HG03571 (cell line): ENCODE measurements around the gene TMEM258.

Experiments
- ATAC-seq: cut with Tn5 transposase; IDR thresholded peaks from one replicate; pipeline ENCODE4 v1.9.1; 2021; ENCODE audit not compliant: unreplicated experiment

TMEM258 gene

DNA sequence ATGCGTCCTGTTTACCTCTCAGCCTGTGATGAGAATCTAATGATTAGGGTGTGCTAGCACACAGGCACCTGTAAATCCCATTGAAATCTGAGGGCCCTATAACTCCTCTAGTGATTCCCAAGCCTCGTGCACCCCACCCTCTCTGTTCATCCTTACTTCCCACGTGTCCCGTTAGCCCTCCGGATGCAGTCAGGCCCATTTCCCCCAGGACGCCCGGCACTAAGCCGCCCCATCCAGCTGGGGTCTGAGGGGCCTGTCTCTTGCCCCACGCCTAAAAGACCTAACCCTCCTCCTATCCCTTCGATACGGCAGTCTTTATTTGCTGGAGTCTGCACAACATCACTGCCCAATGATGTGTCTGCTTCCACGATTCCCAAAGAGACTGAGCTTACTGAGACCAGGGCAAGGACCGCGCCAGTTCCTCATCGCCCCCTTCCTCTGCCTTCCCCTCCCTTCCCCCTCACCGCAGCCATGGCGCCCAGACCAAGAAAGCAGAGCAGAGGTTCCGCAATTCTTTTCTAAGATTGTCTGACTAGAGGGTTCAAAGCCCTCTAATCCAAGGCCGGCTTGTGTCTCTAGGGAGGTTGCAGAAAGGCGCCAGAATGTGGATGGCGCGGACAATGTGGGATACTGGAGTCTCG is 34.7 kb upstream of the TMEM258 start:
- no peak for ATAC-seq

DNA sequence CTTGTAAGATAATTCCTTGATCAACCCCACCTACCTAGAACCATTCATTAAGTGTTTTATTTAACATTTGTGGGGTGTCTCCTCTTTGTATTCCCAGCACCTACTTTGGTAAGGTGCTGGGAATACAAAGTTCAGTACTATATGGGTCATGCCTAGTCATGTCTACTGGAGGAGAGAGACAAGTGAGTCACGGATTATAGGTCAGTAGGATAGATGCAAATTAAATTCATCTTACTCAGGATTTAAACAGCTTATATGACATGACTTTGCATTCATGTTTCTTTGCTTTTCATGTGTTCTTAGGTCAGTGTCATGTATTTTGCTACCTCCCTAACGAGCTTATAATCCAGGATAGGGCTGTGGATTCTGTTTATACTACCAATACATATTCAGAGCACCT is 27.8 kb upstream of the TMEM258 start:
- no peak for ATAC-seq

DNA sequence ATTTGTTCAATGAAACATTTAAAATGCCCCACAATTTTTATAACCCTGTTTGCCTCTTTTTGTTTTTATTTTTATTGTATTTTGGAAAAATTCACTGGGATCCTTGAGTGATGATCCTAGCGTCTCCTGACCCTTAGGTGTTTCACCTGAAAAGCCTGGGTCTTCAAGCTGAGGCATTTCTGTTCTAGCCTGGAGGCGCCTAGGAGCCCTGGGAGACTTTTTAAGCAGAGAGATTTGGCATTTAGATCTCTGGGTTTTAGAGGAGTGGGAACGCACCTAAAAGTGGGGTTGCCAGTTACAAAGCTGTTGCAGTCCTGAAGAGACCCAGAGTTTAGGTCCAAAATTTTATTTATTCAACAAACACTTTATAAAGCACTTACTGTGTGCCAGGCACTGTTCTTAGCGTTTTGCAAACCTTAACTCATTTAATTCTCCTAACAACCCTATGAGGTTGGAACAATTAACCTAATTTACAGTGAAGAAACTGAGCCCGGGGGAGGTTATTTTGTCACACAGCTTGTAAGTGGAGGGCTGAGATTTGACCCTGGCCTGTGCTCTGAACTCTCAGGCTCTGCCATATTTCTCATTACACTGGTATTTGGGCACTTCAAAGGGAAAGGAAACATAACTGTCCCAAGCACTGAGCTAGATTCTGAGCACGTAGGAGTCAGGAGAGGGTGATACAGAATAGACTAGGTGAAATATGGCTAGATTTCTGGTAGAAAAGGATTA is 25.2 kb upstream of the TMEM258 start:
- ATAC-seq, result no peak

DNA sequence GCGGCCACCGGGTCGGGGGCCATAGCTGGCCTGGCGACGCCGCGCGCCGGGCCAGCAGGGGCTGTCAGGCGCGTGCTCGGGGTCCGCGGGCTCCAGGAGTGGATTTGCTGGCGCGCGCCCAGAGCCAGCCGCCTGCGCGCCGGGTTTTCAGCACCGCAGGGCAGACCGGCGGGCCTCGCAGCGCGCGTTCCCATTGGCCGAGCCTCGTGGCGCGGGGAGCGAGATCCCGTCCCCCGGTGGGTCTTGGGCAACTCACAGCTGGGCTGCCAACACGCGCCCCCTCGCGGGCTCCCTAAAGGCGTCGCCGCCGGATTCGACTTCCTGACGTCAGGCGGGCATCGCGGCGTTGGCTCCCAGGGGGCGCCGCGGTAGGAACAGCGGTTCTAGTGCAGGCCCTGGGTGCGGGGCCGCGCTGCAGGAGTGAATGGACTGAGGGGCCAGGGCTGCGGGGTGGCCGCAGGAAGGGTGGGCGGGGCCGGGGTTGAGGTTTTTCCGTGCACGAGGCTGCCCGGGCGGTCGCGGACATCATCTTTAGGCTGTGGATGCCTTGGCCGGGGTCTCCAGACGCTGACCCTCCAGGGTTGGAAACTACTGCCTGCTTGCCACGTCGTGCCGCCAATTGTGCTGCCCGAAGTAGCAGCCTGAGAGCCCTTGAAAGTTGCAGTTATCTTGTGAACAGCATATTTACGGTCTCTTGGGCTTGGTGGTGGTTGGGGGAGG is 24.5 kb upstream of the TMEM258 start, which contains the start of gene FADS1:
Gene FADS1, minus strand, starts transcription at position 268 of the 720 bp plus-strand sequence. Its CDS starts 74 bp downstream, at position 194.
- peak; percentile 42 for ATAC-seq

DNA sequence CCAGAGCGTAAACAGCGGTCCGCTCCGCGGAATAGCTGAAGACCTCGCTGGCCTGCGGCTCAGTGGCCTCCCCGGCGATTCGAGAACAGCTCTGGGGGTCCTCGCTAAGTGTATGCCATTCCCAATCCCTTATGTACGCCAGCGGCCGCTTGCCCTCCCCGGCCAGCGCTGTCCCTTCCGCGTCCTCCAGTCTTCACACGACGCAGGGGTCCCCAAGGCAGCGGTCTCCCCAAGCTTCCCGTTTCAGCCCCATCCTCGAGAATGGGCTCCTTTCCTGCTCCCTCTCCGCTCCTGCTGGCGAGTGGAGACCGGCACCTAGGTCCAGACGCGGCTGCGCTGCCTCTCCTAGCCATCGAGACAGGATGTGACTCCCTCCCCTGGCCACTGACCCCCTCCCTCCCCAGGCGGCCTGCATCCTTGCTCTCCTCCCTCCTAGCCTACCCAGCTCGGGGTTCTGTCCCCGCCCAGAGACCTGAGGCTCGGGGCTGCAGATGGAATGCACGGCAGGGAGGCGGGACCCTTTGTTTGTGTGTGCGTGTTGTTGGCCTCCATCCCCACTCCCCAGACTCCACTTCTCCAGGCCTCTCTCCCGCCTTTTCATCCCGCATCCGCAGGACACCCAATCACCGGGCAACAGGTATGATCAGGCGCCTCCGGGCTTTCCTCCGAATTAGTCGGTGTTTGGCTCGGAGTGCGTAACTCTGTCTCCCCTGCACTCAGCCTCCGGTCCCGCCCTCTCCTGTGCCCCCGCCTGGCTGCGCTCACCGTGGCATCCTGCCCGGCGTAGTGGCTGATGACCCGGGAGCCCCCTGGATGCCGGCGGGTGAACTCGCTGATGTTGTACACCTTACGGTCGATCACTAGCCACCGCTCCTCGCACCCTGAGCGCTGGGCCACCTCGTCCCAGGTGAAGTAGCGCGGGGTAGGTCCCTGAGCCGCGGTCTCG is 23.7 kb upstream of the TMEM258 start:
- ATAC-seq, result peak; percentile 23

DNA sequence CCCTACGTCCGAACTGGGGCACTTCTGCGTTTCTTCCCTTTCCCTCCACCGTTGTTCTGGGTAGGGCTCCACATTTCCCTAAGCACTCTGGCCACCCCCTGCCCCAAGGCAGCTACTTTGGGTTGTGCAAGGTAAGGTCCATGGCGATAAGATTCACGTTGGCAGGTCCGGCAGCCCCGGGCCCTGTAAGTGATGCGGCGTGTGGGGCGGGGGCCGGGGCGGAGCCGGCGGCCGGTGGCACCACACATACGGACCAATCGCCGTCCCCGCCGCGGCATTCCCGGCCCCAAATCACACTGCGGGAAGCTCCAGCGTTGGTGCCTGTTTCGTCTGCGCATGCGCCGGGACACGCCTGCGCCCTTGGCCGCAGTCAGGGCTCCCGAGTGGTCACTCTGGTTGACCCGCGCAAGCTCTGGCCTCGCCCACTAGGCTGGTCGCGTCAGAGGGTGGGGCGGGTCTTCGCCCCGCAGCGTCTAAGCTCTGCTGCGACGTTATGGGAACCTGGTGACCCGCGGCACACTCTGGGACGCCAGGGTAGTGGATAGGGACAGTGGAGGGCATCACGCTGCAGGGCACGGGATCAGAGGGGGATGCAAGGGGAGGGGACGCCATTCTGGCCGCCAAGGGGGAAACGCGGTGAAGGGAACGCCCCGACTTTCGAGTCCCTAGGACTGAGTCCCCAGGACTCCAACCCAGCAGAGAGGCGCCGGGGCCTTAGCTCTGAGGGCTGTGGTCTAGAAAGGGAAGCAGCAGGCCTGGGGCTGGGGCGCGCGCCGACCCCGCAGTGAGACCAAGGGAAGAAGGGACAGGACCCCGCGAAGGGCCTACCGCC is 22.8 kb upstream of the TMEM258 start:
- ATAC-seq, result peak; percentile 52

DNA sequence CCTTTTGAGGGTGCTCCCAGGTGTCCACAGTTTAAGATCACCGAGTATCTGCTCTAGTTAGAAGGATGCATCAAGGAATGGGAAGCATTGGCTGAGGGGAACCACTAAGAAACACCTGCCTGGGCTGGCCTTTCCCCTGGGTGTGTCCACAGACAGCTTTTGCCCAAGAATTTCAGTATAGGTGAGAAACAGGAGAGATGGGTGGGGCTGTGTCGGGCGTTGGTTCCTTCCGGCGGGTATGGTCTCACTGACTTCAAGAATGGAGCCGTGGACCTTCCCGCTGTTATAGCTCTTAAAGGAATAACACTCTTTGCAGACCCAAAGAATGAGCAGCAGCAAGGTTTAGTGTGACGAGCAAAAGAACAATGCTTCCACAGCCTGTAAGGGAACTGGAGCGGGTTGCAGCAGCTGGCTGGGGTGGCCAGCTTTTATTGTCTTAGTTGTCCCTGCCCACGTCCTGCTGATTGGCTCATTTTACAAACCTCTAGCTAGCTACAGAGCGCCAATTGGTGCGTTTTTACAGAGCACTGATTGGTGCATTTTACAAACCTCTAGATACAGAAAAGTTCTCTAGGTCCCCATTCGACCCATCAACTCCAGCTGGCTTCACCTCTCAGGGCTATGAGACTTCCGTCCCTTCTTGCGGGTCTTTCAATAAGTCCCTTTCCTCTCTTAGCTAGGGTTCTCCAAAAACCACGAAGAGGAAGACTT is 22.0 kb upstream of the TMEM258 start:
- ATAC-seq, result no peak

DNA sequence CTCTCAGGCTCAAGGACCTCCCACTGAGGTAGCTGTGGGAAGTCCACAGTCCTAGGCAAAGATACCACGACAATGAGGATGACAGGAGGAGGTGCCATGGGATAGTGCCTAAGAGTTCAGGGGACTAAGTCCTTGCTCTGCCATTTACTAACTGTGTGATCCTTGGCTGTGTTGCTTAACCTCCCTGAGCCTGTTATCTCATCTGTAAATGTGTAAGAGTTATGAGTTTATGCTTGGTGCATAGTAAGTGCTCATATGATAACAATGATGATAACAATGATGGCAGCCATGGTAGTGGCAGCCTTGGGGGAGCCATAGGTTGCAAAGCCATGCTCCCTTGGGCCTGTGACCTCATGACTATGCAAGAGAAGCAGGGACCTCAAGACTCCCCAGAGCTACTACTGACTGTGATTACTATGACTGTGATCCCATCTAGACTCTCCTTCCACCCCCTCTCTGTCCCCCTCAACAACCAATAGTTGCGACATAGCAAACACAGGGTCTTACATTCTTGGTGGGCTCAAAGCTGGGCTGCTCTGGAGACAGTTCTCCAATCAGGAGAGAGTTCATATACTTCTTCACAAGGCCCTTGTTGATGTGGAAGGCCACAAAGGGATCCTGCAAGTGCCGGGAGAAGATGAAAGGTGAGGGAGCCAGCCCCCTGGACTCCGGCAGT is 20.5 kb upstream of the TMEM258 start:
- ATAC-seq, result no peak

DNA sequence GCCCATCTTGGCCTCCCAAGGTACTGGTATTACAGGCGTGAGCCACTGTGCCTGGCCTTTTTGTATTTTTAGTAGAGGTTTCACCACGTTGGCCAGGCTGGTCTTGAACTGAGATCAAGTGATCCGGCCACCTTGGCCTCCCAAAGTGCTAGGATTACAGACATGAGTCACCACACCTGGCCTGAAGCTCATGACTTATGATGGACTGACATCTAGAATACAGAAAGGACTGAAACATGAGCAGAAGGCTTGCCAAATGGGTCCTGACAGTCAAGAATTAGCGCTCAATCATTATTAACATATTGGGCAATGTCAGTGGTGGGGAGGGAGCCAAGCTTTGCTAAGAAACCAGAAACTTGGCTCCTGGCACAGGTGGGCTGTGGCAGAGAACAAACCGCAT is 19.4 kb upstream of the TMEM258 start:
- ATAC-seq, result no peak

DNA sequence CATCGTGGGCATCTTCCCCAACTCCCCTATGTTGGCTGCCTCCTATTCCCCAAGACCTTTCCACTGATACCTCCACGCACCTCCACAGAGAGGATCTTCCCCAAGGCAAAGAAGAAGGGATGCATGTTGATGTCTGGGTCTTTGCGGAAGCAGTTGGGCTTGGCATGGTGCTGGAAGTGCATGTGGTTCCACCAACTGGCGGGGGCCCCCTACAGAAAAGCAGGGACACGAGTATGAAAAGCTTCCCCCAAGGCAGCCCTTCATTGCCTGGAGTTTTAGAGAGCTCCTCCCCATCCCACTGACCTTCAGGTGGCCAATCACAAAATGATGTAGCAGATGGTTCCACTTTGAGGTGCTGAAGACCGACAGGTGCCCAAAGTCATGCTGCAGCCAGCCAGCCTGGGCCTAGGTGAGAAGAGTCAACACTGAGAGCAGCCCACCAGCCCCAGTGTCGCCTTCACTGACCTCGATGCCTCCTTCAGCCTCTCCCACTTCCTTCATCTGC is 18.3 kb upstream of the TMEM258 start:
- no peak for ATAC-seq

DNA sequence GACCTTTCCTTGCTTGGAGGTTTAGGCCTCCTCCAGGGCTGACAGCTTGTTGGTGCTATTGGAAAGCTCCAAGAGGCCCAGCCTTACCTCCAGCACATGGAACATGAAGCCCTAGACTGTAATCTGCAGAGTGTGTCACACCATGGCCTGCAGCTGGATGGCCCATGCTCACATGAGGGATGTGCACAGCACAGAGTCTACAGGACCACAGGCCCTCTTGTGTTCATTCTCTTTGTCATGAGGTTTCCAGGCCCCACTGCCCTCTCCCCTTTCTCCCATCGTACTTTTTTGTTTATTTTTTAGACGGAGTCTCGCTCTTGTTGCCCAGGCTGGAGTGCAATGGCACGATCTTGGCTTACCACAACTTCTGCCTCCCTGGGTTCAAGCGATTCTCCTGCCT is 14.4 kb upstream of the TMEM258 start:
- no peak for ATAC-seq

DNA sequence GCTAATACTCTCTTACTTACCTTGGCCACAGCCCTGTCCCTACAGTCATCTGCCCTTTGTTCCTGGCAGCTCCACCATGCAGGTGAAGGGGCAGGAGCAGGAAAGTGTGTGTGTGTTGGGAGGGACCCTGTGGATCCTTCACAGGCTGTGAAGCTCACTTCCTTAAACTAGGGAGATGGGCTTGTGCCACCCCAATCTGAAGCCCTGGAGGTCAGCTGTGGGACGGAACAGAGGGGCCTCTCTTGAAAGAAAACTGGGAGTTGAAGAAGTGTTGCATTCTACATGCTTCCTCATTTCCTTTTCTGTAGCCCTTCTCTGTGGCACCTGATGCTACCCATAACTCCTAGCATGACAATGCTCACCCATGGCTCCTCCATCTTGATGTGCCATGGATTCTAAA is 12.7 kb upstream of the TMEM258 start:
- no peak for ATAC-seq

DNA sequence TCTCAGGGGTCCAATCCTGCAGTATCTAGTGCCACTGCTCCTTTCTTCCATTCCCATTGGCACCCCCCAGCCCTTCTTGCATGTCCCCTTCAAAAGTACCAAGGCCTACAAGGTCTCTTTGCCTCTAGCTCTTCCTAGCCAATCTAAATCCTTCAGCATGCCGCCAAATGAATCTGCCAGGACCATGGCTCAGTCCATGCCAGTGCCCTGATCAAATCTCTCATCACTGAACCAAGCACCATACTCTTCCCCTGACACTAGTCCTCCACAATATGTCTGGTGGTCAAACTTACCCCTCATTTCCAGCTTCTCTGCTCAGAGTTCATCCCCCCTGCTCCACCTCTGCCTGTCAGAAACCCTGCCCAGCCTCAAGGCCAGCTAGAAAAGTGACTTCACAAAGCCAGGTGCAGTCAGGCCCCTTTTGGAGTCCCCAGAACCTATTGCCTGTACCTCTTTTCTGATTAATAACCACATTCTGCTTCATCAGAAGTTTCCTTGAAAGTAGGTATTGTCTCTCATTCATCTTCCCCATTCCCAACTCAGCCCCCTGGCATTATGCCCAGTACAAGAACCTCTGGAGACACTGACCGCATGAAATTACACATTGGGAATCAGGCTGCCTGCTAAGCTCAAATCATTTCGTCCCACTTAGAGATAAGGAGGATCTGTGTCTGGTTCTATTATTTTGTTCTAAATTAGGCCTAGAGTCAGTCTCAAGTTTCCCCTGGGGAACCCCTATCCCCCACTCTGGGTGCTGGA is 11.7 kb upstream of the TMEM258 start:
- no peak for ATAC-seq

DNA sequence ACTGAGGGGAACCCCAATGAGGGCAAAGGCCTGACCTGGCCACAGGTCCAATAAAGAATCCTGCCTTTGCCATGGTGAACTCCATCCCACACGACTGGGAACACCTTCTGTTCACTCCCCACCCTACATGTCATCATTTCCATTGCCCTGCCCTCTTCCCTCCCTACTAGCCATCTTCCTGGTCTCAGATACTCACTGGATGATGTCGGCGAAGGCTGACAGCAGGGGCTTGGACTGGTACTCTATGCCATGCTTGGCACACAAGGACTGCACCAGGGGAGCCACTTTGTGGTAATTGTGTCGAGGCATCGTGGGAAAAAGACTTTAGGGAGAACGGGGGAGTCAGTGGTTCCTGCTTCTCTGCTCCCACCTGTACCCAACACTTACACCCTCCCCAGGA is 10.2 kb upstream of the TMEM258 start:
- no peak for ATAC-seq

DNA sequence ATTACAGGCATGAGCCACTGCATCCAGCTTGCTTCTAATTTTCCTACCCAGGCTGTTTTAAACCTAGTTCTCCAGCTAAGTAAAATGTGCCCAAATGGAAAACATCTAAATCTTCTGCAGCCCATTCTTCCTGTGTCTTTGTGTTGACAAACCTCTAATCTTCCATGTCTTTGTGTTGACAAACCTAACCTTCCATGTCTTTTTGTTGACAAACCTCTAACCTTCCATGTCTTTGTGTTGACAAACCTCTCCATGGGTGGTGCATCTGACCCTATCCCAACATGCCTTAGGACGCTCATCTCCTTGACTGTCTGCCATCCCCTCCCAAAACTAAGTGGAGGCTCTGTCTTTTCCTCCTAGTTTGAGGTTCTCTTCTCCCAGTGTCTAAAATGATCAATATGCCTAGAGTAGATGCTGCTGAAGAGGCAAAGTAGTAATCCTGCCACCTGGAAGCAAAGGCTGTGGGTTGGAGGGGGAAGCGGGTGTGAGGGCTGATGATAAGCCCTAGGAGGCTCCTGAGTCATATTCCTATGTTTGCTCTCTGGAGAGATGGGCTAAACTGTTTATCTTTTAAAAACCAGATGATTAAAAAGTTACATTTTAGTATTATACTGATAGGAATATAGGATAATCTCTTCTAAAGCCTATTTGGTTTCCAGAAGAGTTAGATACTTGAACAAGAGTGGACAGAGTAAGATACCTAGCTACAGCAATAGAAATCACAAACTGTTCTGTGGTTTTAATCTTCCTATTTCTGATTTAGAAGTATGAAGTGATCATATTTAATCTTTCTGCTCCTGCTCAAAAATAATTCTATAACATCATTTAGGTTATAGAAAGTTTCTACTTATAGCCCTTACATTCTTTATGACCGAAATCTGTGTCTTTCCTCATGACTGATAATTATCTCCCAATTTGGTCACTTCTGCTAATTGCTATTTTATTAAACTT is 8.2 kb upstream of the TMEM258 start:
- no peak for ATAC-seq

DNA sequence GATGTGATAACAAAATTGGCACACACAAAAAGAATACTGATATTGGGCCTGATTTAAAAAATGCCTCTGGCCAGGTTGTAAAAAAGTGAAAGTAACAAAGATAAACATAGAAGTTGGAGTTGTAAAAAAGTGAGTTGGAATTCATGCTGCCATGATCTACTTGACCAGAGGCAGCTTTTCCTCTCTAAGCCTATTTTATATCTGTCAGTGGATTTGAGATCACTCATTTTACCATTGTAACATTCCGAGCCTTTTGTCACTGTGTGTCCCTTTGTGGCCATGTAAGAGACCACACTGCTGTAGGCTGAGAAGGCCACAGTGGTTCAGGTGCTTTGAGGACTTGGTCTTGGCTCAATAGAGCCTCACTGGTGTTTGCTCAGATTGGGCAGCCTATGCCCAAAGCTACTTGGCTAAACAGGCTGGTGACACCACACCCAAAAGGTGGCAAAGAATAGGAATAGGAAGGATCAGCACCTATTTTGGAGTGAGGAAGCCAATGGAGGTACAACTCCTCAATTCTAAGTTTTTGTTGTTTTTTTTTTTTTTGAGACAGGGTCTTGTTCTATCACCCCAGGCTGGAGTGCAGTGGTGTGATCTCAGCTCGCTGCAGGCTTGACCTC is 7.4 kb upstream of the TMEM258 start:
- ATAC-seq, result no peak
